Measurements from ENCODE around the gene NUP210. TPM values are rescaled to one million over a fixed set of nuclear protein-coding genes. Genes with fewer than 3 reads are reported as not detected.

Gene NUP210
- total RNA-seq, 1 donor from 2014 or later: 1.4 TPM

- H3K4me1 Mint-ChIP-seq (ENCODE audit: unreplicated experiment): peaks cover 21% of the 10 kb centered on the region
- H3K36me3 Mint-ChIP-seq (ENCODE audit: unreplicated experiment): no peaks in the 10 kb centered on the region
- no peak overlapping the region for H3K4me3 Mint-ChIP-seq (ENCODE audit: unreplicated experiment)
- no peak overlapping the region for H3K27ac Mint-ChIP-seq (ENCODE audit: unreplicated experiment)
- peak; percentile 24 for TF ChIP-seq CTCF (IDR thresholded peaks at IDR 0.05)
- no peak for DNase-seq (ENCODE audit: extremely low spot score, unreplicated experiment)
- H3K9me3 Mint-ChIP-seq (ENCODE audit: unreplicated experiment): no peaks in the 10 kb centered on the region
- H3K27me3 Mint-ChIP-seq (ENCODE audit: unreplicated experiment): peaks cover 5% of the 10 kb centered on the region
Measured at GRCh38 chr3:13415997-13416793, 3.9 kb downstream of the NUP210 start.

- Mint-ChIP-seq H3K36me3 (ENCODE audit: unreplicated experiment) (no peaks in the 10 kb centered on the region), H3K9me3 (ENCODE audit: unreplicated experiment) (no peaks in the 10 kb centered on the region), H3K4me3 (ENCODE audit: unreplicated experiment) (no peak overlapping the region), H3K27ac (ENCODE audit: unreplicated experiment) (no peak overlapping the region), H3K27me3 (ENCODE audit: unreplicated experiment) (no peaks in the 10 kb centered on the region), H3K4me1 (ENCODE audit: unreplicated experiment) (peaks cover 21% of the 10 kb centered on the region)
- no peak for DNase-seq (ENCODE audit: extremely low spot score, unreplicated experiment)
- TF ChIP-seq CTCF (IDR thresholded peaks at IDR 0.05): no peak
Measured at GRCh38 chr3:13415236-13415986, 4.7 kb downstream of the NUP210 start.

GRCh38 chr3:13414040-13414729, 5.9 kb downstream of the NUP210 start:
- TF ChIP-seq CTCF (IDR thresholded peaks at IDR 0.05): no peak
- DNase-seq (ENCODE audit: extremely low spot score, unreplicated experiment): no peak
- Mint-ChIP-seq H3K27ac (ENCODE audit: unreplicated experiment) (no peak overlapping the region), H3K27me3 (ENCODE audit: unreplicated experiment) (no peaks in the 10 kb centered on the region), H3K36me3 (ENCODE audit: unreplicated experiment) (no peaks in the 10 kb centered on the region), H3K4me1 (ENCODE audit: unreplicated experiment) (peaks cover 21% of the 10 kb centered on the region), H3K9me3 (ENCODE audit: unreplicated experiment) (no peaks in the 10 kb centered on the region), H3K4me3 (ENCODE audit: unreplicated experiment) (no peak overlapping the region)

GRCh38 chr3:13411186-13411860, 8.8 kb downstream of the NUP210 start:
- TF ChIP-seq CTCF (IDR thresholded peaks at IDR 0.05): no peak
- Mint-ChIP-seq H3K4me3 (ENCODE audit: unreplicated experiment) (no peak overlapping the region), H3K9me3 (ENCODE audit: unreplicated experiment) (peaks cover 10% of the 10 kb centered on the region), H3K27me3 (ENCODE audit: unreplicated experiment) (no peaks in the 10 kb centered on the region), H3K4me1 (ENCODE audit: unreplicated experiment) (no peaks in the 10 kb centered on the region), H3K27ac (ENCODE audit: unreplicated experiment) (no peak overlapping the region), H3K36me3 (ENCODE audit: unreplicated experiment) (no peaks in the 10 kb centered on the region)
- DNase-seq (ENCODE audit: extremely low spot score, unreplicated experiment): no peak
